ENCODE data around the gene BMPR1B.

DNA sequence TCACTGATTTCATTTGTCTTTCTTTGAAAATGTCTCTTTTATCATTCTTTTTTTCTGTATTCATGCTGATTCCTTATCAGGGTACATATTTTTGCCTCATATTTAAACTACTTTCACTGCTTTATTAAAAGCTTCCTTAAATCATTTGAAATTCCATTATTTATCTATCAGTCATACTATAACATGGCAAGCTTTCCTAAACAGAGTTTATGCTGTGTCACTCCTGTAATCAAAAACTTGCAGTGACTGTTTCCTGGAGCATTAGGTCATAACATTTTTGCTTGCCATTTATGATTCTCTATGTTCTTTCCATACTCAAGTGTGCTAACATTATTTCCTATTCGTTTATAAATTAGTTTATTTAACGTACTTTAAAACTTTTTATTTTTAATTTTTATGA lies 203.7 kb downstream of the BMPR1B start:
- TF ChIP-seq, protein P1, sequence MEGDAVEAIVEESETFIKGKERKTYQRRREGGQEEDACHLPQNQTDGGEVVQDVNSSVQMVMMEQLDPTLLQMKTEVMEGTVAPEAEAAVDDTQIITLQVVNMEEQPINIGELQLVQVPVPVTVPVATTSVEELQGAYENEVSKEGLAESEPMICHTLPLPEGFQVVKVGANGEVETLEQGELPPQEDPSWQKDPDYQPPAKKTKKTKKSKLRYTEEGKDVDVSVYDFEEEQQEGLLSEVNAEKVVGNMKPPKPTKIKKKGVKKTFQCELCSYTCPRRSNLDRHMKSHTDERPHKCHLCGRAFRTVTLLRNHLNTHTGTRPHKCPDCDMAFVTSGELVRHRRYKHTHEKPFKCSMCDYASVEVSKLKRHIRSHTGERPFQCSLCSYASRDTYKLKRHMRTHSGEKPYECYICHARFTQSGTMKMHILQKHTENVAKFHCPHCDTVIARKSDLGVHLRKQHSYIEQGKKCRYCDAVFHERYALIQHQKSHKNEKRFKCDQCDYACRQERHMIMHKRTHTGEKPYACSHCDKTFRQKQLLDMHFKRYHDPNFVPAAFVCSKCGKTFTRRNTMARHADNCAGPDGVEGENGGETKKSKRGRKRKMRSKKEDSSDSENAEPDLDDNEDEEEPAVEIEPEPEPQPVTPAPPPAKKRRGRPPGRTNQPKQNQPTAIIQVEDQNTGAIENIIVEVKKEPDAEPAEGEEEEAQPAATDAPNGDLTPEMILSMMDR (conservative IDR thresholded peaks at IDR 0.05; ENCODE audit: low read depth, low read length), result no peak
- TF ChIP-seq EZH2 (IDR thresholded peaks at IDR 0.05; ENCODE audit: low read length, unreplicated experiment) (no peak), EZH2phosphoT487 (IDR thresholded peaks at IDR 0.05; ENCODE audit: borderline replicate concordance, low read length) (no peak)

All from PC-3 (cell line).